ENCODE results near the gene ALG9.
A peak's percentile ranks its signal among the peaks of the same experiment; 100 is the strongest.

ALG9 gene

DNA sequence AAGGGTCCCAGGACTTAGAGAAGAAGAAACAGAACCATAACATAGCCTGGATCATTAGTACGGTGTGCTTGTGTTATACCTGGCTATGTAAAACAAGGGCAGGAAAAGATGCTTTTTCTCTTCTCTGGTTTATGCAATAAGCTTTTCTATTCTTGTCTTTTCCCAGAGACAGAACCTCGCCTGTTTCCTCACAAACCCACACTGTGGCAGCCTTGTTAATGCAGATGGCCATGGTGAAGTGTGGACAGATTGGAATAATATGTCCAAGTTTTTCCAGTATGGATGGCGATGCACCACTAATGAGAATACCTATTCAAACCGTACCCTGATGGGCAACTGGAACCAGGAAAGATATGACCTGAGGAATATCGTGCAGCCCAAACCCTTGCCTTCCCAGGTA is 10.8 kb upstream of the ALG9 start:
- no peak for DNase-seq (ENCODE audit: low read depth)

DNA sequence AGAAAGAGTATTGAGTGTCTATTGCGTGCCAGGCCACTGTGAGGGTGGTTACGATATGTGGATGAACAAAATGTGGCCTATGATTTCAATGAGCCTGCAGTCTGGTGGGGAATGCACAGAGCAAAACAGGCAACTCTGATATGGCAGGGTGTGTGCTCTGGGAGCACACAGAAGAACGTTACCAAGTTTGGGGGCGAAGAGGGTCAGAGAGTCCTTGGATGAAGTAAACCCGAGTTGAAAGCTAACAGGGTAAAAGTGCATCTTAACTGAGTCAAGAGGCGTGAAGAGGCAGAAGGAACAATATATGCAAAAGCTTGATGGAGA is 8.2 kb upstream of the ALG9 start:
- no peak for DNase-seq (ENCODE audit: low read depth)

DNA sequence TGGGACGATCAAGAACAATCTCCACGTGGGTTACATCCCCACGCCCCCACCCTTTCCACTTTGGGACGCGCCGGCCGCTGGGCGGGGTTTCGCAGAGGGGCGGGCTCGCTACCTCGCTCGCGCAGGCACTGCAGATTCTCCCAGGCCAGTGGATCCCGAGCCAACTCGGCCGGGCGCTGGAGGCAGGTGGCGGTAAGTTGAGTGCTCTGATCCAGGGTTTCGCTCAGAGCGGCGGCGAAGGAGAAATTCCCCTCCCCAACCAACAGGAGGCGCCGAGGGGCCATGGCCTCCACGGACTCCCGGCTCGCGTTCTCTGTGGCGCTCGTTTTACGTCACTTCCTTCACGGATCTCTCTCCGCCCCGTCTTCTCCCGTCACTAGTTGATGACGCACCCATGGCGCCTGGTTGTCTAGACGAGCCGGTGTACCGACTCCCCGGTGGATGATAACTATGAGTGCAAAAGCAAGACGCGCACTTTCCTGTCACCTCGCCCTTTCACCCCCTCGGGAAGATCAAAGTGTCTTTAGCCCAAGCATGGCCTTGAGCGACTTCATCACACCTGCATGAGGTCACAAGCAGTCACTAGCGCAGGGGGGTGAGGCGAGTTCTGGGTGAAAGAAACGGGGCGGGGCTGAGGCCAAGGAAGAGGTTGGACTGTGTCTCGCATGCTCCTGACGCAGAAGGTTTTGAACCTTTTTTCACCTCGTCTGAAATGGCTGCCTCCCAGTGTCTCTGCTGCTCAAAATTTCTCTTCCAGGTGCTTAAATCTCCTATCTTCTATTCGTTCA is 7.7 kb upstream of the ALG9 start, which contains the start of the genes CFAP68 and FDXACB1:
Gene CFAP68 (plus strand): TSS at position 693 of the 788 bp plus-strand sequence. CDS start 20 bp downstream, at position 713.
Gene FDXACB1 (minus strand): TSS at position 317 of the 788 bp plus-strand sequence. CDS start 33 bp downstream, at position 284.
- peak; percentile 91 for DNase-seq (ENCODE audit: low read depth)

DNA sequence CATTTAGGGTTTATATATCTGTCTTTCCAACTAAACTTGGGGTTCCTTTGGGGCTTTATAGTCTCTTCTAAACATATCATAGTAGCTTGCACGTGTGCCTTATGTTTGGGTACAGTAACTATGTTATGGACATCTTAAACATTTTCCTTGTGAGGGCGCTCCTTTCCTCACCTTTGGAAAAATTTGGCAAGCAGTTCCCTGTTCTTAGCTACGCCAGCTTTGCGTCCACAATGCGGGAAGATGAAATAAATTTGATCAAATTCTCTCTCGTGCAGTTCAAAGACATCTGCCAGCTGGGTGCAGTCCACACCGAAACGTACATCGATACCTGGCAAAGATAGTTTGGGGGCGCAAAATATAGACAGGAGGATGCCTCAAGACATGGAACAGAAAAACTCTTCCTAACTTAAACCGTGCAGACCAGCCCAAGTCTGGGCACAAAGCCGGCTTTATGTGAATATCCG is 7.0 kb upstream of the ALG9 start:
- no peak for DNase-seq (ENCODE audit: low read depth)

DNA sequence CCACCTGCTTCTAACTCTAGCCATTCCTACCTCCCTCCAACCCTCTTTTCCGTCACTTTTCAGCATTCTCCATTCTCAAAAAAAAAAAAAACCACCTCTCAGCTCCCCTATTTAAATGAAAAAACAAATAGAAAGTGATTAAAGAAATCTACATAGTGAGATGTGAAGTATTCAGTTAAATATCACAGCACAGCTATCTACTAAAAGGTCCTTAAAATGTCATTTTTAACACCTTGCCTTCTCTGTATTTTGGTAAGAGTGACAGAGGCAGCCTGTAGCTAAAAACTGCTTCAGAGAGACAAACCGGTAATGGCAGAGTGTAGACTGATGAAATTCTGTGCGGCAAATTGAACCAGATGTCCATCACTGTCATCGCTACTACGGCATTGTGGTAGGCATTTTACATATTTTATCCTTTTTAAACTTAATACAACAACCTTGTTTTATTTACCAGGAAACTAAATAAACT is 346 bp upstream of the ALG9 start:
- DNase-seq (ENCODE audit: low read depth), result no peak

DNA sequence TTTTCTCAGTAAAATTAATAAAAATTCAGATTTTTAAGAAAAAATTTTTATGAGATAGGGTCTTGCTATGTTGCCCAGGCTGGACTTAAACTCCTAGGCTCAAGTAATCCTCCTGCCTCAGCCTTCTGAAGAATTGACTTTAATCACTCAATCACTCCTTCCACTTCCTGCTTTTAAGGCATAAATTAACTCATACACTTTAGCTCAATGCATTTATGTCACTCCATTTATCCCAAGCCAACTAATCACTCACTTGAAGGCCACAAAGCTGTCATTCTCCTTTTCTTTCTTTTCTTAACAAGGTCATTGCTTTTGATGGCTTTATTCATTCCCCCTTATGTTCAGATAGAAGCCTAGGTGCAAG is 877 bp downstream of the ALG9 start:
- DNase-seq (ENCODE audit: low read depth), result no peak

DNA sequence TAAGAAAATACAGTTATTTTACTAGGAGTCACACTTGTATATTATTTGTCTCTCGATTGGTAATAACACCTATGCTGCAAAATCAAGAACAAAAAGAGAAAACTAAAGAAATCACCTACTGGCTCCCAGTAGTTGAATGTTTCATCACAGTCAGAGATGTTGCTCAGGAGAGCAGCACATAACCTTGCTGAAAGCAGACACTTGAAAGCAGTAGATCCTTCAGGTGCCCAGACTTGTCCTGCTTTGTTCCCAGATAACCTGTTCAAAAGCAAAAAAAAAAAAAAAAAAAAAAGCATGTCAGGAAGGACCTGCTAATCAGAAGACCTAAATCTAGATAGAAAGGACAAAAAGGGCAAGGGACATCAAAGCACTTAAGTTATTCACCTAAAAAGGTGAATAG is 1.3 kb downstream of the ALG9 start:
- DNase-seq (ENCODE audit: low read depth), result no peak

DNA sequence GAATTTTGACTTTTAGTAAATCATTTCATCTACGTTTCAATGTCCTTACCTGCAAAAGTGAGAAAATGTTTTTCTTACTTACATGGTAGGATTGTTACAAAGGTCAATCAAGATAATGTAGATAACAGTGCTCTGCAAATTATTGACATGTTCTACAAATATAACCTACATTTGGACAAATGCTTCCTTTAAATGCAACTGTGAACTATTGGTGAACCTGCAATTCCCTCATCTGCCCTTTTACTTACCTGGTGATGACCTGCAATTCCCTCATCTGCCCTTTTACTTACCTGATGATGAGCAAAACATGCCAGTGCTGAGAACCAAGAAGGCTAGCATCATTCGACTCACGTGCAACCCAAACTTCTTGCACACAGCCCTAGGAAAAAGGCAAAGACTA is 11.1 kb downstream of the ALG9 start:
- DNase-seq (ENCODE audit: low read depth), result no peak

DNA sequence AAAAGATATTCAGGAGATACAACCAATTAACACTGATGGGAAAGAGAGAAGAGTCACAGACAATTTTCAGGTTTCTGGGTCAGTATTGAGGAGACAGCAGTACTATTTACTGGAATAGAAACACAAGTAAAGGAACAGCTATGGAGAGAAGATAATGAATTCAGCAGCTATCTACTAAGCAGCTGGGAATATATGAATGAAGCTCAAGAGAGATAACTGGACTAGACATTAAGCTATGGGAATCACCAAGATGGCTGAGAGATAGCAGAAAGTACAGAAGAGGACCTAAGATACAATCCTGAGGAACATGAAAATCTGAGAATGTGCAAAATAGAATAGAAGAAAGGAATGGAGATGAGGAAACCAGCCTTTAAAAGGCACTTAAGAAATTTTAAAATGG is 15.9 kb downstream of the ALG9 start:
- DNase-seq (ENCODE audit: low read depth), result no peak

DNA sequence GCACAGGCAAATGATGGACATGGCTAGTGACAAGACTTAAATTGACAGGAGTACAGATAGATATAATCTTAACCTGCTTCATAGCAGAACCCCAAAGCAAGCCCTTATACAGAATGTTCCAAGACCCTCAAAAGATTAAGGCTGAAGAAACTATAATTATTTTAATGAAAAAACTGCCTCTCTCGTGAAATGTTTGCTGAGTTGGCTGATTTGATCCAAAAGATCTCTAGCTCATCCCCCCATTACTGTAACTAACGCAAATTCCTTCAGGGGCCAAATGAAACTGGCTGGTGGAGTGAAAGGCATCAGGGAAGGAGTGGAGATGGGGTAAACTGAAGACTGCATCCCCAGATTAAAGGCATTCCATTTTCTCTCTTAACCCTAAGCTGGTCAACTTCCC is 19.3 kb downstream of the ALG9 start:
- no peak for DNase-seq (ENCODE audit: low read depth)

DNA sequence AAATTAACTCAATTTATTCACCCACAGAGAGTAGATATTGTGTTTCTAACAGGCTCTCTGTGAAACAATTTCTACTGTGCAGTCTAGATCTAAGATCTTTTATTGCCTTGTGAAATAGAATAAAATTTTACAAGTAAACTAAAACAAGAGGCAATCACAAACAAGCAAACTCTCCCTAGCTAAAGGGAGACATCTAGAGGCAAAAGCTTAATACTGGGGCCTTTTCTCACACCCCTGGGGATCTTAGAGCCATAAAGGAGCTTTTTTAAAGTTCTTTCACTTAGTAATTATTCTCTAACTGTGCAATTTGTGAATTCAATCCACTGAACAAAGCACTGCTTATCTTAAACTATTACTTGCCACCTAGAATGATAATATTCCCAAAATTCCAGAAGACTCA is 19.7 kb downstream of the ALG9 start:
- DNase-seq (ENCODE audit: low read depth), result no peak

DNA sequence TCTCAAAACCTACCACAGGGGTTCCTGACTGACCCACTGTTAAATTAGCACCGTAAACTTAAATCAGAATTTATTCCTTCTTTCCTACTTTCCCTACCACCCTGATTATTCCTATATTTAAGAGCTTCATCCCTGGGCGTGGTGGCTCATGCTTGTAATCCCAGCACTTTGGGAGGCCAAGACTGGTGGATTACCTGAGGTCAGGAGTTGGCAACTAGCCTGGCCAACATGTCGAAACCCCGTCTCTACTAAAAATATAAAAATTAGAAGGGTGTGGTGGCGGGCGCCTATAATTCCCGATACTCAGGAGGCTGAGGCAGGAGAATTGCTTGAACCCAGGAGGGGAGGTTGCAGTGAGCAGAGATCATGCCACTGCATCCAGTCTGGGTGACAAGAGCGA is 20.3 kb downstream of the ALG9 start:
- DNase-seq (ENCODE audit: low read depth), result no peak

DNA sequence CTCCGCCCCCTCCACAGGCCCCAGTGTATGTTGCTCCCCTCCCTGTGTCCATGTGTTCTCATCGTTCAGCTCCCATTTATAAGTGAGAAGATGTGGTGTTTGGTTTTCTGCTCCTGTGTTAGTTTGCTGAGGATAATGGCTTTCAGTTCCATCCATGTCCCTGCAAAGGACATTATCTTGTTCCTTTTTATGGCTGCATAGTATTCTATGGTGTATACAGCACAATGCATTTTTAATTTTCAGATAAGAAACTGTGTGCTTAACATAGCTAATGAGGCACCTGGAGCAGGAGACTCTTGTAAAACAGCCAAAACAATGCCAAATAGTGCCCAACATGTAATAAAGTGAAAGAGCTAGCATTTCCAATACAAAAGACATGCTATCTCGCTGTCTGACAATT is 21.8 kb downstream of the ALG9 start:
- DNase-seq (ENCODE audit: low read depth), result no peak

DNA sequence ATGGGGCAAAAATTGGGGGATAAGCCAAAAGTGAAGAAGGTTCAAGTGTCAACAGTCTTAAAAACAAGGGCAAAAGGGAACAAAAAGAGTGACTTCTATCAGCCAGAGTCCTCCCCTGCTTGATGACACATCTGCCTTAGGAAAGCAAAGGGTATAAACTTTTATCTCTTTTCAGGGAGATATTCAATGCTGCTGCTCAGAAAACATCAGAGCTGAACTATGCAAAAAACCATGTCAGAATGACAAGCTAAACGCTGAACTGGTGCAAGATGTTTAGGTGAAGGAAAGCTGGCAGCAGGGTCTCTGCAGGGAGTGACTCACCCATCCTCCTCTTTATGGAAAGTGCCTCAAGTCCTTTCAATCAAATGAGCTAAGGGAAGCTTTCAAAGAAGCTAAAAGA is 24.7 kb downstream of the ALG9 start:
- no peak for DNase-seq (ENCODE audit: low read depth)

DNA sequence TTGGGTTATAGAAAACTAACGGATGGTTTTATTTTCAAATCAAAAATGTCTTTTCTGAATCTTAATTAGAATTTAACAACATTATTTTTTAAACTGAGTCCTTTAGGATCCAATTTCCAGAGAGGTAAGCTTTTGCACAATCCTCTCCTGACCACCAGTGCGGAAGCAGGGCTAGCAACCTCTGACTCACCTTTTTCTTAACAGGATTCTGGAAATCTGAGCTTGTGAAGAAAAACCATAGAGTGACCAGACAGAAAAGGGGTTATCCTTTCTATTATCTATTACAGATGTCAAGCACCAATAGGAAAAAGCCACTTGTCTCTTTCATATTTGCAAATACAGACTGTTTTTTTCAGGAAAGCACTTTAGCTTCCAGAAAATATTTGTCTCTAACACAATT is 25.3 kb downstream of the ALG9 start:
- DNase-seq (ENCODE audit: low read depth), result no peak

DNA sequence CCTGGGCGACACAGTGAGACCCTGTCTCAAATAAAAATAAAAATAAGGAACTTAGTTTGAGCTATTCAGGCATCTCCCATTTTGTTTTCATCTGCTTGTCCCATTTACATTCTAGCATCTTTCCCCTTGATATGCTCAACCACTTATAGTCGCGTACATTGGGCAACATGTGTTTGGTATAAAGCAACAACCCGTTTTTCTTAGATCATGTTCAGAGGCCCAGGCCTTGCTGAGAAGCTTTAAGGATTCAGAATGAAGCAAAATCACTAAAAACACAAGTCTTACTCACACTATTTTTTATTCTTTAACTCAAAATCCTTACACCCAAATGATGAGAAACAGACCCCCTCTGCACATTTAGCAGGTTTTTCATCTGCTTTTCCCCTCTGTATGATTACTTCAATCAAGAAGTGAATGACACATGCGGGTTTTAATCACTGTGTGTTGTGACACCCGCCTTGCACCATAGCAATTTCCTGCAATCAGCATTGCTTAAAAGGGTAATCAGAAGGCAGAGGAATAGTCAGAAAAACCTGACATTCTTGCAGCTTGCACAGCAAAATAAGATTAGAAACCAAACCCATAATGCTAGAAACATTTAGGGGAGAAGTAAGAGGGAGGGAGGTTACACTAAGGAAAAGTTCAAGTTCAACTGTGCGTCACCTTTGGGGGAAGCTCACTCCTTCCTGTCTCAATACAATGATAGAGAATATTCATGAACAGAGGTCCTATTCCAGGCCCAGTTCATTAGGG is 25.9 kb downstream of the ALG9 start:
- no peak for DNase-seq (ENCODE audit: low read depth)

DNA sequence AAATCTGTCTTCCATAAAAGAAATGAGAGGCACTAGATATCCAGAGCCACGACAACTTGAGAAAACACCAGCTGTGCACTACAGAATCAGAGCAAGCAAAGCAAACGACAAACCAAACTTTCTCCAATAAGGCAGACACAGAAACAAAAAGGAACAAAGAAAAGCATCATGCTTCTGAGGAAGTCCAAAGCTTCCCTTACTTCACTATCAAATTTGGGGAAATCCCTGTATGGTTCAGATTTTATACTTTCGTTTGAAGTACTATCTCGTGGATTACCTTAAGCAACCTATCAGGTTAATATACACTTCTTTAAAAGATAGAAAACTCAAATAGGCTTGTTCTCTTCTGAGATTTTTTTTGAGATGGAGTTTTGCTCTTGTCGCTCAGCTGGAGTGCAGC is 27.7 kb downstream of the ALG9 start:
- no peak for DNase-seq (ENCODE audit: low read depth)

DNA sequence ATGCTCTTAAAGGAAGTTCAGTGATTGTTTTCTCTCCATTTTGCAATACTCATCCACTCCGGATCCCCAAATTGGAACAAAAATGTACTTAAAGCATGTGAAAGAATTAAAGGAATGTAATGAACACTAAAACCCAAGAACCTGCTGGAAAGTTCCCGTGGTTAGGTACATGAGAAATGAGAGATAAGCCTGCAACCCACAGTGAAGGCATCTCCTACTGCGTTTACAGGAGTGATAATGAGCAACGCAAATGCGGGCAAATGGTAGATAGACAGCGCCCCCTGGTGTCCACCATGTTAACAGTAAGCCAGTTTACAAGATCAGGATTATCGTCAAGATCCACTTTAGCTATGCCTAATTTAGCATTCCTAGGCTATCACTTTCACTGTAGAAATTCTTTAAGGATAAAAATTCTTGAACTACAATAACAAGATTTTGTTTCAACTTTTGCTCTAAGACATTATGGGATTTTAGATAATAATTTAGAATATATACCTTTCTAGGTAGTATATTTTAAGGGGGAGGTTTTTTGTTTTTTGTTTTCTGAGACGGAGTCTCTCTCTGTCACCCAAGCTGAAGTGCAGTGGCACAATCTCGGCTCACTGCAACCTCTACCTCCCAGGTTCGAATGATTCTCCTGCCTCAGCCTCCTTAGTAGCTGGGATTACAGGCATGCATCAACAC is 29.9 kb downstream of the ALG9 start:
- DNase-seq (ENCODE audit: low read depth), result peak; percentile 83

DNA sequence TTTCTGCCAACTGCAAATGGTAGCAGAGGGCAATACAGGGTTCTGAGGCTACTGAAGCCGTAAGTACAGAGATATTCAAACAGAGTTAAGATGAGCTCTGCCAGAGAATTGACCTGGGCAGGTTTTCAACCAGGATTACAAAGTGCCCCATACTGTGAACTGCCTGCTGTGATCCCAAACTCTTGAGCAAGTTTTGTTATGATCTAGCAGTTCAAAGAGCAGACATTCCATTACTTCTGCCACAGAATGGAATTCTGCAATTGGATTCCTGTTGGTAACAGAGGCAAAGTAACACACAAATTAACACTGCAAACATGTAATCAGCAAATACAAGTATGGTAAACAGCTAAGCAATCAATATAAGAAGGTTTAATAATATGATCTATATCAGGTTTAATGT is 31.2 kb downstream of the ALG9 start:
- DNase-seq (ENCODE audit: low read depth), result no peak

DNA sequence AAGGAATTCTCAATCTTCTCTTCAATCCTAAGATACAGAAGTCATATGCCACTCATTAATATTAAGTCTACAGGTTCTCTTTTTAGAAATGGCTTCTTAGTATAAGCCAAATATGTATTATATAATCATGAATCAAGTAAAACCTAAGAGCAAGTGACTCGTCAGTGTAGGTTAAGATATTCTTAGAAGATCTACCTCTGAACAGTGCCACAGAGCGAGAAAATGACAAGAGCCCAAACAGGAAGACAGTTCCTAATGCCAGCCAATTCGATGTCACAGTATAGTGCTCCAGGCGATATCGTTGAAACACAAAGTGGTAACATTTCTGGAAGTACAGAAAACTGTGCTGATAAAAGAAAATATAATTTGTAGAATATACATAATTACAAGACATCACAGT is 33.3 kb downstream of the ALG9 start:
- DNase-seq (ENCODE audit: low read depth), result no peak

DNA sequence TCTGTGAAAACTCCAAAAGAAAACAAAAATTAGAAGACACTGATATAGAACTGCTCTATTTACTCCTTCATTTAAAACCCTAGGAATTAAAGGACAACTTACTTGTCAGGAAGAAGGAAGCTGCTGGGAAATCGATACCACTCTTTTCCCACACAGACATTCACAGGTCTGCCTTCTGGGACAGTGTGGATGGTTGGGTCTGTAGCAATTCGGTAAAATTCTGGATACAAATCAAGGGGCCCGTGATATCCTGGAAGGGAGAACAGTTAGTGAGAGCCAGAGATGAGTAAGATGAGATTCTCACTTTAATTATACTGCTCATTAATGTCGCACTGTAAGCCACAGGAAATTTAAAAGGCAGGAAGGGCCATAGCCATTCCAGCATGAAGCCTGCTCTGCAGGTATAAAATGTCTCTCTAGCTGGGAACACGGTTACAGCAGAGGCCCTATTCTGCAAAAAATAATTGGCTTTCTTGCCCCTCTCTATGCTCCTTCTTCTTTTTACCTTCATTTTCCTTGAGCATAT is 34.0 kb downstream of the ALG9 start:
- DNase-seq (ENCODE audit: low read depth), result no peak

DNA sequence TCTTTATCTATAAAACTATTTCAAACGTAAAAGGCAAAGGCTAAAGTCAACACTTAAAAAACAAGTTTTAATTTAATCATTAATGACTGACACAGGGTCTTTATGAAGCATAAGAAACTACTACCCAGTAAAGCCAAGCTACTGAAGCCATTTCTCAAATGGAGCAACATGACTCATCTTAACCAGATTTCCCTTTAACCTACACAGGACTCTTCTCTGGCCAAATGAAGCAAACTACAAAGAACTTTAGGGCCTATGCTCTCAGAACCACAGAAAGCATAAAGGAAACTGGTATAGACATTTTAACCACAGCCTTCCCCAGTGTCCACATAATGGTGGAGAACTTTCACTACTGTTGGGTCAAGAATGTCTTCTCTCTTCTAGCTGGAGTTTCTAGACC is 34.7 kb downstream of the ALG9 start:
- no peak for DNase-seq (ENCODE audit: low read depth)

DNA sequence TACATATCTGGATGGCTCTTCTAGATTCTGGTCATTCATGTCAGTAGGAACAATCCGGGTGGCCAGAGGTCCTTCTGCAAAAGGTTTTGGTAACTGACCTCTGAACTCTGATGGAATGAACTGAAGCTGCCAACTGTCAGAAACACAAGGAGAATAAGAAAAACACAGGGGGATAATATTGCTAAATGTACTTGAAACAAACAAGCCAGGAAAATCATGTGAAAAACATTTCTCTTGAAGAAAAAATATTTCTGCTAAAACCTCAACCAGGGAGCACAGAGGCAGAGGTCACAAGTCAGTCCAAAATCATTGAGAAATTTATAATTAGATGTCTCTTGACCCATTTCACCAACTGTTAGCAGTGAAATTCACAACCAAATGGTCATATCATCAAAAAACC is 35.2 kb downstream of the ALG9 start:
- no peak for DNase-seq (ENCODE audit: low read depth)
